Measurements from ENCODE around the gene SYT2.
"Not testable (repeated sequence)": the region's sequence is repeated elsewhere in the genome, so short reads cannot be mapped to it uniquely, and the experiment has no call there.

The SYT2 gene

DNA sequence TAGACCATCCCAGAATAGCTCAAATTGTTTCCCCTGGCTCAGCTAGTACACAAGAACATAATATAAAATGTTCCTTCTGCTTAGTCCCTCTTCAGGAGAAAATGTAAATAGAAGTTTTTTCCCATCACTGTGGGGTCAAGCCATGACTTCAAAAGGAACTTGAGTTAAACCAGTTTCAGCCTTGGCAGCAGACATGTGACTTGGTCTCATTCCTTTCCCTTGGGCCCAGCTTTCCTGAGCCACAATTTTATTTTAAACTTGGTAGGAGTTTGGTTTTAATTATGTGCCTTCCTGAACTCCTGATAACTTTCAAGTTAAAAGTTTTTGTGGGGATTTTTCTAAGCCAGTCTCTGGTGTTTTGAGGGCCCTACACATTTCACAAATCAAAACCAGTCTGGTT, 157.6 kb downstream of the SYT2 start:
- not testable (repeated sequence) for H3K9me3 ChIP-seq (ENCODE audit: control insufficient read depth, low read length); H3K27me3 ChIP-seq (ENCODE audit: control insufficient read depth, insufficient read depth, low read length); H3K4me3 ChIP-seq (ENCODE audit: low read length); H3K9ac ChIP-seq (ENCODE audit: low read length); H3K36me3 ChIP-seq (ENCODE audit: control insufficient read depth, insufficient read depth, low read length)
- H3K4me1 ChIP-seq (ENCODE audit: control insufficient read depth, insufficient read depth, low read length) = peaks cover 12% of the 10 kb centered on the region

DNA sequence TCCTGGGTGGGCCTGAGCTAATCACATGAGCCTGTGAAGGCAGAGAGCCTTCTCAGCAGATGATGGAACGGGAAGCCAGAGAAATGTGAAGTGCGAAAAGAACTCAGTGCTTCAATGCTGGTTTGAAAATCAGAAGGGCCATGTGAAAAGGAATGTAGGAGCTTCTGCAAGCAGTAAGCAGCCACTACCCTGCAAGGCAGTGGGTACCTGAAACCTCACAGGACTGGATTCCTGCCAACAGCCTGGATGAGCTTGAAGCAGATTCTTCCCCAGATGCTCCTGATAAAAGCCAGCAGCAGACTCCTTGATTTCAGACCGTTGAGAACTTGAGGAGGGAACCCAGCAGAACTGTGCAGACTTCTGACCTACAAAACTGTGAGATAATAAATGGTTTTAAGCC, 158.6 kb downstream of the SYT2 start:
- H3K9me3 ChIP-seq (ENCODE audit: control insufficient read depth, low read length) = no peaks in the 10 kb centered on the region
- H3K4me3 ChIP-seq (ENCODE audit: low read length) = no peak overlapping the region
- H3K4me1 ChIP-seq (ENCODE audit: control insufficient read depth, insufficient read depth, low read length) = peaks cover 15% of the 10 kb centered on the region
- no peaks in the 10 kb centered on the region for H3K36me3 ChIP-seq (ENCODE audit: control insufficient read depth, insufficient read depth, low read length)
- H3K9ac ChIP-seq (ENCODE audit: low read length) = no peak overlapping the region
- H3K27me3 ChIP-seq (ENCODE audit: control insufficient read depth, insufficient read depth, low read length) = no peaks in the 10 kb centered on the region

- not testable (repeated sequence) for H3K9ac ChIP-seq (ENCODE audit: low read length); H3K9me3 ChIP-seq (ENCODE audit: control insufficient read depth, low read length); H3K36me3 ChIP-seq (ENCODE audit: control insufficient read depth, insufficient read depth, low read length); H3K4me3 ChIP-seq (ENCODE audit: low read length); H3K27me3 ChIP-seq (ENCODE audit: control insufficient read depth, insufficient read depth, low read length)
- peaks cover 15% of the 10 kb centered on the region for H3K4me1 ChIP-seq (ENCODE audit: control insufficient read depth, insufficient read depth, low read length)
Observed at GRCh38 chr1:202550088-202550487, 160.2 kb downstream of the SYT2 start.

DNA sequence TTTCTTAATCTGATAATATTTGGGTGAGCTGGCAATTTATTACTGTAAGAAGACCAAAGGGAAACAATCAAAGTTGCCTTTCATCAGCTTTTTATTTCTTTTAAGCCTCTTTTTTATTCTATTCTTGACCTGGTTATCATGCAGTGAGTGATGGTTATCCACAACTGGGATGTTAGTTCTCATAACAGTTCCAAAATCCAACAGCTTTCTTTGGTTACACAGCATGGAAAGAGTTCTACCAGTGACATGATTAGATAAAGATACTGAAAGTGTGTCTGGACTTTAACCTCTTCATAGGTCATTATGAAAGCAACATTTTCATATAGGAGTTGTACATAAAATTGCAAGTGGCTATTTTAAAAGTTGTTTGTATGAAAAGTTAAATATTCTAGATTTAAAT, 163.0 kb downstream of the SYT2 start:
- Histone ChIP-seq H3K9me3 (ENCODE audit: control insufficient read depth, low read length) (no peaks in the 10 kb centered on the region), H3K9ac (ENCODE audit: low read length) (no peak overlapping the region), H3K4me3 (ENCODE audit: low read length) (no peak overlapping the region), H3K27me3 (ENCODE audit: control insufficient read depth, insufficient read depth, low read length) (no peaks in the 10 kb centered on the region), H3K36me3 (ENCODE audit: control insufficient read depth, insufficient read depth, low read length) (no peaks in the 10 kb centered on the region), H3K4me1 (ENCODE audit: control insufficient read depth, insufficient read depth, low read length) (peaks cover 7% of the 10 kb centered on the region)

DNA sequence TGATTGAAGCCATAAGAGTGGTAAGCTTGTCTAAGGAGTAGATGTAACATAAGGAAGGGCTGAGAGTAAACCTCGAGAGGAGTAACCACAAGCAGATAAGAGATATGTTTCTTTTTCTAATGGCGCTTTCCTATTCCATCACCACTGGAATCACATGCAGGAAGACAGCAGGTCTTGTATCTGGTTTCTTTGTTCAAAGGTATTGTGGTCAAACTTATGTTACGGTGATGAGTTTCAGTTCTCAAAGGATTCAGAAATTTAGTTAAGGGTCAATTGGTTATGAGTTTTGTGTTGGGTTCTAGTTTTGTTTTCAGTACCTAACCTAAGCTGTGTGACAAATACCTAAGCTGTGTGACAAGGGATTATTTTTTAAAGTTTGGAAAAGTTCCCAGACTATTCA, 163.5 kb downstream of the SYT2 start:
- not testable (repeated sequence) for H3K36me3 ChIP-seq (ENCODE audit: control insufficient read depth, insufficient read depth, low read length); H3K9ac ChIP-seq (ENCODE audit: low read length); H3K4me1 ChIP-seq (ENCODE audit: control insufficient read depth, insufficient read depth, low read length); H3K27me3 ChIP-seq (ENCODE audit: control insufficient read depth, insufficient read depth, low read length); H3K4me3 ChIP-seq (ENCODE audit: low read length); H3K9me3 ChIP-seq (ENCODE audit: control insufficient read depth, low read length)

GRCh38 chr1:202546377-202546776, 163.9 kb downstream of the SYT2 start:
- not testable (repeated sequence) for H3K36me3 ChIP-seq (ENCODE audit: control insufficient read depth, insufficient read depth, low read length); H3K9ac ChIP-seq (ENCODE audit: low read length); H3K9me3 ChIP-seq (ENCODE audit: control insufficient read depth, low read length); H3K27me3 ChIP-seq (ENCODE audit: control insufficient read depth, insufficient read depth, low read length); H3K4me1 ChIP-seq (ENCODE audit: control insufficient read depth, insufficient read depth, low read length); H3K4me3 ChIP-seq (ENCODE audit: low read length)

- not testable (repeated sequence) for H3K36me3 ChIP-seq (ENCODE audit: control insufficient read depth, insufficient read depth, low read length); H3K4me1 ChIP-seq (ENCODE audit: control insufficient read depth, insufficient read depth, low read length); H3K9ac ChIP-seq (ENCODE audit: low read length); H3K9me3 ChIP-seq (ENCODE audit: control insufficient read depth, low read length); H3K27me3 ChIP-seq (ENCODE audit: control insufficient read depth, insufficient read depth, low read length); H3K4me3 ChIP-seq (ENCODE audit: low read length)
Observed at GRCh38 chr1:202545647-202546303, 164.5 kb downstream of the SYT2 start.

GRCh38 chr1:202544766-202545449, 165.3 kb downstream of the SYT2 start:
- H3K4me1 ChIP-seq (ENCODE audit: control insufficient read depth, insufficient read depth, low read length); H3K9me3 ChIP-seq (ENCODE audit: control insufficient read depth, low read length); H3K9ac ChIP-seq (ENCODE audit: low read length); H3K4me3 ChIP-seq (ENCODE audit: low read length); H3K27me3 ChIP-seq (ENCODE audit: control insufficient read depth, insufficient read depth, low read length); H3K36me3 ChIP-seq (ENCODE audit: control insufficient read depth, insufficient read depth, low read length): not testable (repeated sequence)

DNA sequence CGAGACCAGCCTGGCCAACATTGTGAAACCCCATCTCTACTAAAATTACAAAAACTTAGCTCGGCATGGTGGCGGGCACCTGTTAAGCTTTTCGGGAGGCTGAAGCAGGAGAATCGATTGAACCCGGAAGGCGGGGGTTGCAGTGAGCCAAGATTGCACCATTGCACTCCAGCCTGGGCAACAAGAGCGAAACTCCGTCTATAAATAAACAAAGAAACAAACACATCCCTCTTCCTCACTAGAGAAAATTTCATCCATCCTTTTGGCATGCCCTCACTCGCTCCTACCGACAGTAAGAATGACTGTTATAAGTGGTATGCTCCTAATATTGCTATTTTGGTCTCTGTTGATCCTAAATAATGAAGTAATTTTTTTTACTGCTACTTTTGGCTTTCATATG, 166.7 kb downstream of the SYT2 start:
- not testable (repeated sequence) for H3K9ac ChIP-seq (ENCODE audit: low read length); H3K4me3 ChIP-seq (ENCODE audit: low read length); H3K9me3 ChIP-seq (ENCODE audit: control insufficient read depth, low read length); H3K36me3 ChIP-seq (ENCODE audit: control insufficient read depth, insufficient read depth, low read length); H3K27me3 ChIP-seq (ENCODE audit: control insufficient read depth, insufficient read depth, low read length)
- H3K4me1 ChIP-seq (ENCODE audit: control insufficient read depth, insufficient read depth, low read length) = peaks cover 12% of the 10 kb centered on the region

GRCh38 chr1:202542415-202542814, 167.8 kb downstream of the SYT2 start:
- H3K9me3 ChIP-seq (ENCODE audit: control insufficient read depth, low read length); H3K9ac ChIP-seq (ENCODE audit: low read length); H3K27me3 ChIP-seq (ENCODE audit: control insufficient read depth, insufficient read depth, low read length); H3K36me3 ChIP-seq (ENCODE audit: control insufficient read depth, insufficient read depth, low read length); H3K4me3 ChIP-seq (ENCODE audit: low read length): not testable (repeated sequence)
- peaks cover 12% of the 10 kb centered on the region for H3K4me1 ChIP-seq (ENCODE audit: control insufficient read depth, insufficient read depth, low read length)

DNA sequence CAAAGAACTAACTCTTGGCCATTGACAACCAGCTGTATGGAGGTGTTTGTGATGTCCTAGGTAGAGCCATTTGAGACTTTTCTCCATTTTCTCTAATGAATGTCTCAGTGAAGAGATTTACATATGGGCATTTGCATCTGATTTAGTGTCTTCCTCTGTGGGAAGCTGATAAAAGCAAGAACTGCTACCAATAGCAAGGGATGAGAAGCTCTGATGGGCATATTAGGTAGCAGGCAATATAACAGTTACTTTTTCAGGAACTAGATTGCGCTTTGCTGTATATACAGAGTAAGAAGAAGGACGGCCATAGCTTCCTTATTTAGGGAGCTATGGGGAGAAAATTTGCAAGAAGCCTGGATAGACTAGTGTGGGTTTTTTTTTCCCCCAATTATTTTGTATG, 169.4 kb downstream of the SYT2 start:
- H3K4me1 ChIP-seq (ENCODE audit: control insufficient read depth, insufficient read depth, low read length); H3K9me3 ChIP-seq (ENCODE audit: control insufficient read depth, low read length); H3K4me3 ChIP-seq (ENCODE audit: low read length); H3K27me3 ChIP-seq (ENCODE audit: control insufficient read depth, insufficient read depth, low read length); H3K36me3 ChIP-seq (ENCODE audit: control insufficient read depth, insufficient read depth, low read length): not testable (repeated sequence)
- H3K9ac ChIP-seq (ENCODE audit: low read length) = peak overlapping the region; percentile 50
